AG04450 (cell line): Measurements from ENCODE around the gene TENT4B. TPM values are rescaled to one million over a fixed set of nuclear protein-coding genes. Genes with fewer than 3 reads are reported as not detected.
A peak's percentile ranks its signal among the peaks of the same experiment; 100 is the strongest.

ENCODE experiments used
- CTCF ChIA-PET: fragments of 300-600, 350-600 bp; formaldehyde crosslinking; extraction: SDS; loops from one replicate; lab custom pipeline; 2022; ENCODE audit warnings: antibody characterized with exemption, inconsistent platforms; lab: Charles Lee
- POLR2A ChIA-PET: fragments of 350-600 bp; formaldehyde crosslinking; extraction: SDS; loops from one replicate; lab custom pipeline; 2021; ENCODE audit warnings: antibody characterized with exemption, inconsistent platforms; lab: Yijun Ruan, JAX
- DNase-seq: peaks from one replicate; pipeline ENCODE4 v3.0.0-alpha.2; 2011; ENCODE audit warnings: low read depth, low spot score
- H3K27ac ChIP-seq: one replicate; pipeline ENCODE4 v1.5.1; 2012; ENCODE audit warnings: low read depth, low read length, control low read depth
- H3K27me3 ChIP-seq: one replicate; pipeline ENCODE4 v1.6.0; 2012; ENCODE audit warnings: low read length; ENCODE audit not compliant: control insufficient read depth, insufficient read depth
- H3K4me3 ChIP-seq: 2 replicates; pipeline ENCODE4 v1.5.1; 2011; ENCODE audit warnings: mild to moderate bottlenecking, low read depth, low read length, control low read depth
- H3K9me3 ChIP-seq: 2 replicates; pipeline ENCODE4 v1.5.1; 2012; ENCODE audit warnings: low read length; ENCODE audit not compliant: control insufficient read depth, insufficient read depth
- CTCF ChIP-seq: IDR thresholded peaks from 2 replicates; pipeline ENCODE4 v1.5.1; 2011; ENCODE audit warnings: low read depth, low read length, control low read depth, inconsistent platforms
- polyA plus RNA-seq: library from polyadenylated mRNA; depleted of rRNA; stranded (reverse); fragments of >200 nt; gene quantifications from 2 replicates; pipeline ENCODE4 v1.2.3, GENCODE V29; 2011

TENT4B gene
- polyA plus RNA-seq, 1 experiment = 8.9 TPM

GRCh38 chr16:50203681-50204080 is 50.6 kb downstream of the TENT4B start:
- ChIA-PET POLR2A (interaction anchor here (0.5 kb wide), 1 partner anchor 21 kb away, joined by 6 read pairs; no protein-coding TSS in a partner anchor), CTCF (interaction anchor here (2.0 to 9.6 kb wide), 4 partner anchors 8 to 179 kb away, joined by 4 to 85 read pairs (median 18); partner anchors contain the start of gene CNEP1R1)
- H3K4me3 ChIP-seq = no peak overlapping the region

GRCh38 chr16:50204453-50205108 is 51.5 kb downstream of the TENT4B start:
- POLR2A ChIA-PET = interaction anchor here (0.5 kb wide), 1 partner anchor 22 kb away, joined by 6 read pairs; no protein-coding TSS in a partner anchor
- DNase-seq = no peak
- no peaks in the 10 kb centered on the region for H3K27me3 ChIP-seq
- H3K4me3 ChIP-seq = no peak overlapping the region
- no peak for TF ChIP-seq CTCF
- H3K27ac ChIP-seq = no peak overlapping the region
- CTCF ChIA-PET = interaction anchor here (2.0 to 3.7 kb wide), 3 partner anchors 137 to 179 kb away, joined by 4 to 29 read pairs (median 7); partner anchors contain the start of gene CNEP1R1
- no peaks in the 10 kb centered on the region for H3K9me3 ChIP-seq

More at GRCh38 chr16:50203681-50204080, 50.6 kb downstream of the TENT4B start:
- peak overlapping the region; percentile 79 for H3K27ac ChIP-seq
- DNase-seq = no peak
- no peaks in the 10 kb centered on the region for H3K9me3 ChIP-seq
- TF ChIP-seq CTCF = no peak
- no peaks in the 10 kb centered on the region for H3K27me3 ChIP-seq

- no peak overlapping the region for H3K27ac ChIP-seq
- CTCF ChIA-PET = interaction anchor here (0.6 to 9.1 kb wide), 6 partner anchors 45 to 599 kb away, joined by 3 to 216 read pairs (median 74); partner anchors contain the start of genes CNEP1R1 and HEATR3
Measured at GRCh38 chr16:50207652-50208051, 54.5 kb downstream of the TENT4B start.

GRCh38 chr16:50208460-50208931 is 55.4 kb downstream of the TENT4B start:
- CTCF ChIA-PET = interaction anchor here (0.6 to 9.1 kb wide), 8 partner anchors 12 to 598 kb away, joined by 3 to 216 read pairs (median 4); partner anchors contain the start of genes CNEP1R1 and HEATR3
- no peak overlapping the region for H3K4me3 ChIP-seq
- no peak for TF ChIP-seq CTCF

More at GRCh38 chr16:50207652-50208051, 54.5 kb downstream of the TENT4B start:
- Histone ChIP-seq H3K9me3 (no peaks in the 10 kb centered on the region), H3K27me3 (no peaks in the 10 kb centered on the region), H3K4me3 (no peak overlapping the region)
- no peak for TF ChIP-seq CTCF
- POLR2A ChIA-PET = interaction anchor here (1.7 kb wide), 1 partner anchor 11 kb away, joined by 5 read pairs; no protein-coding TSS in a partner anchor
- no peak for DNase-seq

More at GRCh38 chr16:50208460-50208931, 55.4 kb downstream of the TENT4B start:
- Histone ChIP-seq H3K9me3 (no peaks in the 10 kb centered on the region), H3K27ac (peak overlapping the region; percentile 33), H3K27me3 (no peaks in the 10 kb centered on the region)
- POLR2A ChIA-PET = interaction anchor here (0.7 to 1.7 kb wide), 2 partner anchors 12 to 48 kb away, joined by 5 to 7 read pairs; no protein-coding TSS in a partner anchor
- no peak for DNase-seq
